RWPE1 (cell line): Measurements from ENCODE around the gene ANKRD55.

Experiments used
- CTCF ChIA-PET: fragments of 350-600 bp; sonication (Branson Sonifier 250); formaldehyde crosslinking; extraction: SDS; loops from one replicate; lab custom pipeline; 2021; lab: Yijun Ruan, JAX
- POLR2A ChIA-PET: fragments of 400-600 bp; formaldehyde crosslinking; extraction: SDS; loops from one replicate; lab custom pipeline; 2020; ENCODE audit warnings: antibody characterized with exemption; ENCODE audit not compliant: low non-redundant PET; lab: Yijun Ruan, JAX
- DNase-seq: peaks from one replicate; pipeline ENCODE4 v3.0.0; 2012; ENCODE audit warnings: low spot score
- H3K27ac ChIP-seq: fragments of 450-650 bp; 2 replicates; pipeline ENCODE4 v1.5.1; 2017
- CTCF ChIP-seq: fragments of 450-650 bp; conservative IDR thresholded peaks from 2 replicates; pipeline ENCODE4 v1.5.1; 2017; ENCODE audit warnings: low read depth, mild to moderate bottlenecking

ANKRD55 gene

GRCh38 chr5:56100439-56101176, 132.5 kb downstream of the ANKRD55 start:
- DNase-seq = no peak
- H3K27ac ChIP-seq = no peak overlapping the region
- CTCF ChIA-PET = interaction anchor here (0.6 to 0.7 kb wide), 2 partner anchors 290 to 1643 kb away, joined by 3 read pairs; no protein-coding TSS in a partner anchor
- no peak for TF ChIP-seq CTCF
- POLR2A ChIA-PET = no interaction called here

- ChIA-PET CTCF (no interaction called here), POLR2A (no interaction called here)
- no peak for DNase-seq
- no peak overlapping the region for H3K27ac ChIP-seq
- no peak for TF ChIP-seq CTCF
Measured at GRCh38 chr5:56099346-56099745, 133.8 kb downstream of the ANKRD55 start.

- ChIA-PET POLR2A (no interaction called here), CTCF (no interaction called here)
- no peak for DNase-seq
- TF ChIP-seq CTCF = no peak
- no peak overlapping the region for H3K27ac ChIP-seq
Measured at GRCh38 chr5:56097055-56097454, 136.1 kb downstream of the ANKRD55 start.

- CTCF ChIA-PET = no interaction called here
- POLR2A ChIA-PET = no interaction called here
- no peak for DNase-seq
- TF ChIP-seq CTCF = no peak
- H3K27ac ChIP-seq = no peak overlapping the region
Measured at GRCh38 chr5:56095579-56096102, 137.5 kb downstream of the ANKRD55 start.

GRCh38 chr5:56094579-56095361, 138.4 kb downstream of the ANKRD55 start:
- DNase-seq = no peak
- ChIA-PET POLR2A (no interaction called here), CTCF (interaction anchor here (0.6 kb wide), 2 partner anchors 50 to 987 kb away, joined by 3 to 5 read pairs; no protein-coding TSS in a partner anchor)
- no peak overlapping the region for H3K27ac ChIP-seq
- no peak for TF ChIP-seq CTCF

GRCh38 chr5:56093970-56094369, 139.2 kb downstream of the ANKRD55 start:
- DNase-seq = no peak
- POLR2A ChIA-PET = no interaction called here
- no peak for TF ChIP-seq CTCF
- no peak overlapping the region for H3K27ac ChIP-seq
- CTCF ChIA-PET = interaction anchor here (0.6 kb wide), 1 partner anchor 988 kb away, joined by 3 read pairs; no protein-coding TSS in a partner anchor
